Colon (tissue), 2 donors: ENCODE results near the gene PCLO.
"Not testable (repeated sequence)": the region's sequence is repeated elsewhere in the genome, so short reads cannot be mapped to it uniquely, and the experiment has no call there.

ENCODE experiments used
- FAIRE-seq: peaks from 2 replicates; lab custom pipeline; 2012; peaks lifted over from hg19 to GRCh38; lab: Jason Lieb, UNC
- donor health status: control.
- donor health status: control.

PCLO gene

GRCh38 chr7:83040484-83040883, 122.2 kb downstream of the PCLO start:
- no peak for FAIRE-seq

- no peak for FAIRE-seq
These were observed 123.9 kb downstream of the PCLO start for GRCh38 chr7:83038787-83039186.

DNA sequence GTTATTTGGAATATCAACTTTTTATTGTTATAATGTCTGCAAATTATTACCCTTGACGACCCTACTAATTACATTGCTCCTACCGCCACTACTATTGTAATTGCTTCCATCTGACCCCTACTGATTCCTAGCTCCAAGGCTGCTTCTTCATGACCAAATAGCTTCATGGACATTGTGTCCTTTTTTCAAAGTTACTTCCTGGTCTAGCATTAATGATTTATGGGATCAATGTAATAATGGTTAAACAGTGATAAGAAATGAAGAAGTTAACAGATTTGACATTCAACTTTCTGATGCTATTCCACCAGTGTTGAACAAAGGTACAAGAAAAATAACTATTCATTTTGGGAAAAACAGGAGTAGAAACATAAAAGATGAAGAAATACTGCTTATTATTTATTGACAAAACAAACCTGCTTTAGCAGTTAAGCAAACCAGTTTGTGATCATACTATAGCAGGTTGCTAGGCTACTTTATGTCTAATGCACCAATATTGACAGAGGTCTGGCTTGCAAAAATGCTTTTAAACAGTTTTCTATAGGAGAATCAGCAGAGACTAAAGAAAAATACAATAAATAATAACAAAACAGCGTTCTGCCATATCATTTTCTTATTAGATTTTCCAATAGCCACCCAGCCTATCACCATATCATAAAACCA, 125.8 kb downstream of the PCLO start:
- no peak for FAIRE-seq

DNA sequence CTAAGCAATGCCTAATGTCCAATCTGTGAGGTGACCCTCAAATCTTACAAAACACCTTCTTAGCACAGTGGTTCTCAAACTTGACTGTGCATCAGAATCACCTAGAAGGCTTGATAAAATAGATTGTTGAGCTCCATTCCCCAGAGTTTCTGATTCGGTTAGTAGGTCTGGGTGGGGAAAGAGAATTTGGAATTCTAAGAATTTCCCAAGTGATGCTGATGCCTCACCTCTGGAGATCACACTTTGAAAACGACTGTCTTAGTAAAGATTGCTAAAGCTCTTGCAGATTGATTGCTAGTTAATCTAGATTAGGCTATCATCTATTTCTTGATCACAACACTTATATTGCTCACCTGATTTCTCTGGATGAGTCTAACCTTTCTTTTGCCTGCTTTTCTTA, 126.6 kb downstream of the PCLO start:
- no peak for FAIRE-seq

DNA sequence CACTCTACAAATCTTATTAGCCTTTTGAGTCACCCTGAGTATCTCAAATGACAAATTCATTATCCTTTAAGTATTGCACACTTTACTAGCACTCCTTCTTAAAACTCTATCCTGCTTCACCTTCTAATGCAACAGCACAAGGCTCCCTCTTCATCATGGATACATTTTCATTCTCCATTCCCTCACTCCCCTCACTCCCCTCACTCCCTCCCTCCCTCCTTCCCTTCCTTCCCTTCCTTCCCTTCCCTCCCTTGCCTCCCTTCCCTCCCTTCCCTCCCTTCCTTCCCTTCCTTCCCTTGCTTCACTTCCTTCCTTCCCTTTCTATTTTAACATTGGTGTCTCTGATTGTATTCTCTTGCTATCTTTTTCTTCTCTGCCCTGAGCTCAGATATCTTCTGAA, 130.5 kb downstream of the PCLO start:
- FAIRE-seq = no peak

- FAIRE-seq = not testable (repeated sequence)
These were observed 138.6 kb downstream of the PCLO start for GRCh38 chr7:83023817-83024665.

GRCh38 chr7:83021032-83021431, 141.7 kb downstream of the PCLO start:
- FAIRE-seq = no peak

DNA sequence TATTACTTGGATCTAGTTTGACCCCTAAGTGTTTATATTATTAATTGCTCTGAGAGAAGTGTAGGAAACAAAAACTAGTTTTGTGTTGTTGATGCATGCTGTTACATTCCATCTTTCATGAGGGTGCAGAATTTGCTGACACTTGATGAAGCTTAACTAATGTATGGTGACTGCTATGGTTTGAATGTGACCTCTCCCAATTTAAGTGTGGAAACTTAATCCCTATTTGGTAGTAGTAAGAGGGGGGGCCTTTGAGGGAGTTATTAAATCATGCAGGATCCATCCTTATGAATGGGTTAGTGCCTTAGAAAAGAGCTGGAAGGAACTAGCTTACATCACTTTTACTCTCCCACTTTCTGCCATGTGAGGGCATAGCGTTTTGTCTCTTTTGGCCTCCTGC, 142.5 kb downstream of the PCLO start:
- no peak for FAIRE-seq

DNA sequence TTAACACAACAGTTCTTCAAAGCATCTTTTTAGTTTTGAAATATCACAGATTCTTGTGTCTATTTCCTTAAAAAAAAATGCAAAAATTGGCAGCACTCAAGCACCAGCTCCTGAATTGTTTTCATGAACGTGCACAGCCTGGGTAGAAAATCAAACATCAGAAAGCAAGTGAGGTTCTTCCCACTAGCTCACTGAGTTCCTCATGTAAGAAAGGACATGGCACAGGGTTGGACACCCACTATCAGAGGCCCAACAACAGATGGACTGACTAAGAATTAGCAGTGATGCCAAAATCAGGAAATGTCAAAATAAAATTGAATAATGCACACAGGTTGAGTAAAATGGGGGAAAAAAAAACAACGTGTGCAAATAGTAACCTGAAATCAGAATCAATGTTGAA, 146.8 kb downstream of the PCLO start:
- no peak for FAIRE-seq

GRCh38 chr7:83014546-83014945, 148.1 kb downstream of the PCLO start:
- no peak for FAIRE-seq

DNA sequence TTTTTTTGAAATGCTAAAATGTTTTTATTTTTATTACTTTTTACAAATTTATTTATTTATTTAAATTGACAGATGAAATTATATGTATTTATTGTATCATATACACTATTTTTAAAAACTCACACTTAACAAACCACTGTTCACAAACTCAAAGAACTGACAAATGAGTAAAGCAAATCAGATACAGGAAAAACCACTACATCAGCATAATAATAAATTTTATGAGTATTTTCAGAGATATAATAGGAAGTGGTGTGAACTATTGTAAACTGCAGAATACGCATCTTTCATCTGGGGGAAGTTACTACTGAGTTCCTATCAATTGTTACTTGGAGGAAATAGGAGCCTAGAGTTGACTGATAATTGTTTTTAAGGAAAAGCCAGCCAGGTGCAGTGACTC, 150.7 kb downstream of the PCLO start:
- FAIRE-seq = no peak

DNA sequence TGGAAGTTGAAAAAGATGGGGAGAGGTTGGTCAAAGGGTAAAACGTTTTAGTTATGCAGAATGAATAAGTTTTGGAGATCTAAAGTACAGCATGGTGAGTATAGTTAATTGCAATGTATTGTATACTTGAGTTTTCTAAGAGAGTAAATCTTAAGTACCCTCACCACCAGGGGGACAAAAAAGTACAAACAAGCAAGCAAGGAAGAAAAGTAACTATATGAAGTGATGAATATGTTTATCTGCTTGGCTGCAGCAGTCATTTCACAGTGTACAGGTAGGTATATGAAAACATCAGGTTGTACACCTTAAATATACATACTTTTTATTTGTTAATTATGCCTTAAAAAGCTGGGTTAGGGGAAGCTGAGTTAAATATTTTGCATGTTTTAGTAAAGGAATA, 157.3 kb downstream of the PCLO start:
- FAIRE-seq = no peak

- no peak for FAIRE-seq
These were observed 161.2 kb downstream of the PCLO start for GRCh38 chr7:83001362-83002040.

DNA sequence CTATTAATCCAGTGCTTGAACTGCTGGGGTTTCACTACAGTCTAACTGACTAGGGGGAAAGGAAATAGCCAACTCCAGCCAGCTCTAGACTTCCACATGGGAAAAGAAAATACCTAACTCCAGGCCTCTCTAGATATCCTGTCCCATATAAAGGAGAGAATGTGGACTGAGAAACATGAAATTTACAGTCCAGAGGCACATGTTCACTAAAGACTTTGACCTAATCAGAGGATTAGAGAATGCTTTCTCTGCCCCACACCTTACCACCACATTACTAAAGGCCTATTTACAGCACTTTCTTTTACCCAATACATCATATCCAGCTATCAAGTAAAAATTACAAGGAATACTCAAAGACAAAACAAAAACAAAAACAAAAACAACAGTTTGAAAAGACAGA, 164.2 kb downstream of the PCLO start:
- FAIRE-seq = no peak

DNA sequence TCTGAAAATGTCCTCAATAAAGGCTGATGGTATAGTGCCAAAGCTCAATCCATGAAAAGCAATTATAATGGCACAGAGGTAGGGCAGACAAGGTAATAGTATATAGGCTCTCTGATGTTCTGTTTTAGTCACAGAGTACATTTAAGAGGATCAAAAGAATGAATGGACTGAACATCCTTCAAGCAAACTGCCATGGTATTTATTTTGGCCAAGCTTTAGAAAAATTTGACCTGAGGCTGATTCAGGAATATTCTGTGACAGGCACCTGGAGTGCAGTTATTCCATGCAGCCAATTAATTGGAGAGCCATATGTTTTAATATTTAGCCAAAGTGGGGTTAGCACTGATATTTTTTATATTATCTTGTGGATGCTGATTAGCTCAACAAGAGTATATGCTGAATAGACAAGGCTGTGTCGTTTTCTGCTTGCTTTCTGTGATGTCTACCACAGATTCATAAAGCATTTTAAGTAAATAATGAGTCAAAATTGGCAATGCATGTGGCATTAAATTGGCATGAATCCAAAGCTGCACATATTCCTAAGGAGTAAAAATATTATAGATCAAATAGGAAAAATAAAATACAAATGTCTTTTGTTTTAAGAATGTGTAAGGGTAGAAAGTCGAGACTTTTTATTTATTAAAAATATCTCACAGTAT, 177.4 kb downstream of the PCLO start:
- FAIRE-seq = no peak

- FAIRE-seq = no peak
These were observed 182.4 kb downstream of the PCLO start for GRCh38 chr7:82980130-82980788.

DNA sequence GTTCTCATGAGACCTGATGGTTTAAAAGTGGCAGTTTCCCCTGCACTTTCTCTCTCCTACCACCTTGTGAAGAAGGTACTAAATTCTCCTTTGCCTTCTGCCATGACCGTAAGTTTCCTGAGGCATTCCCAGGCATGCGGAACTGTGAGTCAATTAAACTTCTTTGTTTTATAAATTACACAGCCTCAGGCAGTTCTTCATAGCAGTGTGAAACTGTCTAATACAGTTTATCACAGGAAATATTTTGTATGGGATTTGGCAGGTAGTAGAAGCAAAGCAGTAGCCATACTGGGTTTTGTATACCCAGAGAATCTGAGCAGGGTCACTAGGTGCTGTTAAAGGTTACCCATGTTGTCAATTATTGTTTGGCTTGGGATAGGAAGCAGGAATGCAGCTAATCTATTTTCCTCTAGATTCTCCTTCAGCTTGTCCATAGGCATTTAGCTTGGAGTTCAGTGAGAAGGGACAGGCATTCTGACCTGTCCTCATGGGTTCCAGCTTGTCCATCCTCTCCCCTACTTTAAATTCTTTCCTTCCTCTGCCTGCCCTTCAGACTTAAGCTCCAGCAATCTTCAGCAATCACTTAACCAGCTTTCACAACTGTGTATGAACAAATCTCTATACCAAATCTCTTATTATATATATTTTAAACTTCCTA, 186.7 kb downstream of the PCLO start:
- no peak for FAIRE-seq

- no peak for FAIRE-seq
These were observed 190.5 kb downstream of the PCLO start for GRCh38 chr7:82972135-82972534.

DNA sequence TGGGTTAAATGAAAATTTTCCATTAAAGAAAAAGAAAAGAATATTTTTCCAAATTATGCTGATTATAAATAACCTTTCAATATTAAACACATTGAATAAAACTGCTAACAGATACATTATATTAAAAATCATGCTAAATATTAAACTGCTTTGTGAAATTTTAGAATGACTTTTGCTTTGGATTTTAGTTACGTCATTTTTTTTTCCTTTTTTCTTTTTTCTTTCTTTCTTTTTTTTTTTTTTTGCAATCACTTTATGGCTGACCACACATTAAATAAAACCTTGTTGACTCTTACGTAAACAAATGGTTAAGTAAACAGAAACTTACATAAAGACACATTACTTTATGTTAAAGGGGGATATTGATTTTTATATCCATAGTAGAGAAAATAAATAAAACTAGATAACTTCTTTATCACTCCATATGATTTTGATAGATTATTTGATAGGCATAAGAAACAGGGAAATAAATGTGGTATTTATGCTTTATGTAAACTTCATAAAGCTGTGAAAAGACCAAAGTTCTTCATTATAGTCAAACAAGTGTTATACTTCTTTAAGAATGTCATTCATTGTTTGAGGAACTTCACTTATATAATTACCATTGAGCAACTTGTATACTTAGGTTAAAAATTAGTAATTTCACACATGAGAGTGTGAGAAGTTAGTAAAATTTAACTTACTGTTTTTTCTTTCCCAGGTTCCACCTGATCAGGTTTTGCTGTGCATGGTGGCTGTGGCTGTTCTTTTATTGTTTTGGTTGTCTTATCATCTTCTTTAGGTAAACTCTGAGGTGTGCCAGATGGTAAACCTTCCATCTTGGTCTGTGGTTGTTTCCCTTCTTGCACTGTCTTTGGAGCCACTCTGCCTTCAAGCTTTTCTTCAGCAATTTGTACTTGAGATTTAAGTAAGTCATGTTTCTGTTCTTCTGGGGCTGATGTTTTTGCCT, 197.3 kb downstream of the PCLO start:
- FAIRE-seq = peak; percentile 71

DNA sequence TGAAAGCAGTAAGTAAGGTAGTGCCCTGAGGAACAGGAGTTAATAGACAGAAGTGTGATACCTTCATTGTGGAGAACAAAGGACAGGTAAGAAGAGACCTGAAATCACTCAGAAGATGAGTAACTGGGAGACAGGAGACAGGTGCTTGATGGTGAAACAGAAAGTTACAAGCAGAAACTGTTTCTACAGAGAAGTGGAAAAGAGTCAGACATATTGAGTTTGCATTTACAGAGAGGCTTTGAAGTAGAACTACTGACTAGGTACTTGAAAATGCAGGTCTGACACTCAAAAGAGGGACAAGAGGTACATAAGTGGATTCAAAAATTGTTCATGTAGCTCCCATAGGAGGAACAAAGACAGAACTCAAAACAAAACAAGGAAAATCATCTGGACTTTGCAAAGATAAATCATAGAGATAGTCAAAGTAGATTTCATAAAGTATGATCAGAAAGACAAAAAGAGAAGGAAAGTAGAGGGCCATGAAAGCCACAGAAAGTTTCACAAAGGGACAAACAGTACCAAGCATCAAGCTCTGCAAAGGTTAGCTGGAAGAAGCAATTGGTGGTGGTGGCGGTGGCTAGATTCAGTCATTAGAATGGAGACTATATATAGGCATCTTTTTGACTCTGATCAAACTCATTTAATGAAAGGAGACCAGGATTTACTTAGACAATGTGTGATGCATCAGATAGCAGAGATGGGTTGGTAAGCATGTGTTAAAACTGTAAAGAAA, 198.4 kb downstream of the PCLO start:
- FAIRE-seq = no peak
